HCT116 (cell line): ENCODE data around the gene SETD1A. TPM values are rescaled to one million over a fixed set of nuclear protein-coding genes. Genes with fewer than 3 reads are reported as not detected.

ENCODE experiments used
- ATAC-seq: fragments of 200-7000 bp; cut with Tn5 transposase; 2 replicates; pipeline ENCODE4 v1.9.1; 2020; ENCODE audit warnings: mild to moderate bottlenecking, moderate library complexity
- BruUV-seq: library from RNA; stranded (reverse); fragments of 400-500 nt; replicated peaks from 2 replicates; lab custom pipeline; 2021; lab: Mats Ljungman, UMichigan
- CTCF ChIA-PET: fragments of 300-600 bp; sonication (Branson Sonifier 250); formaldehyde crosslinking; loops from one replicate; lab custom pipeline; 2021; ENCODE audit warnings: antibody characterized with exemption; lab: Charles Lee
- POLR2A ChIA-PET: fragments of 300-600, 350-600 bp; sonication (Branson Sonifier 250); formaldehyde crosslinking; loops from one replicate; lab custom pipeline; 2021; ENCODE audit warnings: antibody characterized with exemption; lab: Charles Lee
- RAD21 ChIA-PET, 2 experiments: fragments of 300-600 bp; sonication (Branson Sonifier 250); formaldehyde crosslinking; loops; one replicate each; lab custom pipeline; 2023; ENCODE audit warnings: low total read pairs in 2 of 2; ENCODE audit not compliant: uncharacterized antibody in 2 of 2, unreplicated experiment in 2 of 2, low non-redundant PET in 1 of 2; lab: Charles Lee
- DNase-seq: peaks from one replicate; pipeline ENCODE4 v3.0.0-alpha.2; 2010; ENCODE audit warnings: low read depth, low spot score
- H2AFZ ChIP-seq: fragments of 200-600 bp; shearing (Covaris generic), sonication (generic); 2 replicates; pipeline ENCODE4 v1.6.1; 2017; ENCODE audit warnings: low read depth, mixed run types, mixed read lengths, antibody characterized with exemption, low read length; ENCODE audit not compliant: poor library complexity, severe bottlenecking
- H3K27ac ChIP-seq: 2 replicates; pipeline ENCODE4 v1.5.1; 2012; ENCODE audit warnings: low read depth, low read length
- H3K27me3 ChIP-seq: fragments of 200-600 bp; sonication (generic); 2 replicates; pipeline ENCODE4 v1.6.1; 2016; ENCODE audit warnings: mixed run types, low read length, mixed read lengths; ENCODE audit not compliant: insufficient read depth
- H3K36me3 ChIP-seq, 2 experiments: fragments of 200-500 bp in 1 of 2; fragments of 200-600 bp in 1 of 2; sonication (Bioruptor generic) in 1 of 2; sonication (generic) in 1 of 2; 2 replicates each; pipeline versions ENCODE4 v1.5.1 to v1.6.1; 2014 to 2016; ENCODE audit warnings: low read length in 2 of 2, inconsistent platforms in 1 of 2, mixed read lengths in 1 of 2, mixed run types in 1 of 2; ENCODE audit not compliant: insufficient read depth in 2 of 2, control insufficient read depth in 1 of 2
- H3K4me1 ChIP-seq, 2 experiments: fragments of 200-600 bp in 1 of 2; sonication (generic) in 1 of 2; 2 replicates each; pipeline versions ENCODE4 v1.5.1 to v1.6.1; 2012 to 2017; ENCODE audit warnings: low read length in 2 of 2, inconsistent platforms in 1 of 2, mild to moderate bottlenecking in 1 of 2, mixed read lengths in 1 of 2, mixed run types in 1 of 2, moderate library complexity in 1 of 2; ENCODE audit not compliant: insufficient read depth in 2 of 2, control insufficient read depth in 1 of 2
- H3K4me2 ChIP-seq: fragments of 200-600 bp; sonication (generic); 2 replicates; pipeline ENCODE4 v1.6.1; 2017; ENCODE audit warnings: mixed run types, low read length, mixed read lengths
- H3K4me3 ChIP-seq, 2 experiments: fragments of 200-600 bp in 1 of 2; sonication (generic) in 1 of 2; replicated peaks in 1 of 2; 2 replicates each; pipeline ENCODE4 v1.5.1; 2011 to 2016; ENCODE audit warnings: low read length in 2 of 2, control low read depth in 1 of 2, low read depth in 1 of 2, mild to moderate bottlenecking in 1 of 2, mixed read lengths in 1 of 2, mixed run types in 1 of 2
- H3K79me2 ChIP-seq: fragments of 200-600 bp; sonication (generic); 2 replicates; pipeline ENCODE4 v1.6.1; 2017; ENCODE audit warnings: mild to moderate bottlenecking, mixed run types, low read length, moderate library complexity, mixed read lengths; ENCODE audit not compliant: insufficient read depth
- H3K9ac ChIP-seq: fragments of 200-600 bp; sonication (generic); 2 replicates; pipeline ENCODE4 v1.6.1; 2016; ENCODE audit warnings: low read length, mixed read lengths
- H3K9me2 ChIP-seq: fragments of 200-600 bp; sonication (generic), shearing (Covaris generic); 2 replicates; pipeline ENCODE4 v1.6.1; 2017; ENCODE audit warnings: mixed run types, mild to moderate bottlenecking, moderate library complexity; ENCODE audit not compliant: insufficient read depth
- H3K9me3 ChIP-seq, 2 experiments: fragments of 200-500 bp in 1 of 2; fragments of 200-600 bp in 1 of 2; sonication (Bioruptor generic) in 1 of 2; sonication (generic) in 1 of 2; 2 replicates each; pipeline ENCODE4 v1.6.1; 2014 to 2017; ENCODE audit warnings: low read length in 2 of 2, mixed read lengths in 2 of 2, inconsistent platforms in 1 of 2, low read depth in 1 of 2, mild to moderate bottlenecking in 1 of 2, mixed run types in 1 of 2, moderate library complexity in 1 of 2; ENCODE audit not compliant: control insufficient read depth in 1 of 2, insufficient read depth in 1 of 2
- H4K20me1 ChIP-seq: fragments of 200-600 bp; sonication (generic), shearing (Covaris generic); 2 replicates; pipeline ENCODE4 v1.6.1; 2017; ENCODE audit warnings: mixed run types, mild to moderate bottlenecking, moderate library complexity; ENCODE audit not compliant: insufficient read depth
- ATF3 ChIP-seq: IDR thresholded peaks from 2 replicates; pipeline ENCODE4 v1.6.1; 2012
- CEBPB ChIP-seq: IDR thresholded peaks from 2 replicates; pipeline ENCODE4 v1.6.1; 2012; ENCODE audit warnings: low read depth
- ELF1 ChIP-seq: IDR thresholded peaks from 2 replicates; pipeline ENCODE4 v1.6.1; 2012; ENCODE audit warnings: low read depth, borderline replicate concordance
- EZH2 ChIP-seq: fragments of 200-600 bp; sonication (generic); IDR thresholded peaks from 2 replicates; pipeline ENCODE4 v1.6.1; 2017; ENCODE audit warnings: antibody characterized with exemption, mixed run types
- EZH2phosphoT487 ChIP-seq: fragments of 200-600 bp; IDR thresholded peaks from 2 replicates; pipeline ENCODE4 v1.6.1; 2018; ENCODE audit warnings: antibody characterized with exemption, borderline replicate concordance
- FOSL1 ChIP-seq: IDR thresholded peaks from 2 replicates; pipeline ENCODE4 v1.6.1; 2012; ENCODE audit warnings: low read depth
- JUND ChIP-seq: IDR thresholded peaks from 2 replicates; pipeline ENCODE4 v1.6.1; 2012
- POLR2A ChIP-seq: IDR thresholded peaks from 2 replicates; pipeline ENCODE4 v1.7.0; 2011; ENCODE audit warnings: borderline replicate concordance; ENCODE audit not compliant: insufficient read depth, insufficient read length; ENCODE audit errors: extremely low read depth
- SIN3A ChIP-seq: IDR thresholded peaks from 2 replicates; pipeline ENCODE4 v1.6.1; 2012; ENCODE audit warnings: low read depth
- SP1 ChIP-seq: IDR thresholded peaks from 2 replicates; pipeline ENCODE4 v1.6.1; 2012; ENCODE audit warnings: low read depth
- YY1 ChIP-seq: IDR thresholded peaks from 2 replicates; pipeline ENCODE4 v1.6.1; 2011; ENCODE audit warnings: low read length, low read depth, moderate library complexity, mild to moderate bottlenecking; ENCODE audit not compliant: insufficient replicate concordance; ENCODE audit errors: extremely low read depth
- ZFX ChIP-seq: fragments of 450-650 bp; IDR thresholded peaks from 2 replicates; pipeline ENCODE4 v1.6.1; 2017
- intact Hi-C: fragments of 100-400 bp; cut with micrococcal nuclease; formaldehyde crosslinking; loops from 2 replicates; pipeline ENCODE4 v1.10.0; 2022
- total RNA-seq: library from RNA; stranded (reverse); gene quantifications from one replicate; pipeline ENCODE4 v1.2.1, GENCODE V29; 2021; ENCODE audit not compliant: unreplicated experiment
- TF ChIP-seq, protein P1 (sequence below): IDR thresholded peaks from 2 replicates; pipeline ENCODE4 v1.6.1; 2012; ENCODE audit warnings: low read depth
- TF ChIP-seq, protein P2 (sequence below), 3 experiments: fragments of 200-600 bp in 1 of 3; sonication (generic) in 1 of 3; IDR thresholded peaks in 2 of 3; conservative IDR thresholded peaks in 1 of 3; 2 replicates each; pipeline ENCODE4 v1.5.1; 2012 to 2017; ENCODE audit warnings: low read depth in 2 of 3, low read length in 2 of 3, antibody characterized with exemption in 1 of 3, borderline replicate concordance in 1 of 3, control low read depth in 1 of 3, mild to moderate bottlenecking in 1 of 3, mixed read lengths in 1 of 3, mixed run types in 1 of 3, moderate library complexity in 1 of 3; ENCODE audit not compliant: insufficient read depth in 1 of 3
- TF ChIP-seq, protein P3 (sequence below): IDR thresholded peaks from 2 replicates; pipeline ENCODE4 v1.6.1; 2012

Gene SETD1A
- total RNA-seq, 1 experiment from 2014 or later, result 26.9 TPM

DNA sequence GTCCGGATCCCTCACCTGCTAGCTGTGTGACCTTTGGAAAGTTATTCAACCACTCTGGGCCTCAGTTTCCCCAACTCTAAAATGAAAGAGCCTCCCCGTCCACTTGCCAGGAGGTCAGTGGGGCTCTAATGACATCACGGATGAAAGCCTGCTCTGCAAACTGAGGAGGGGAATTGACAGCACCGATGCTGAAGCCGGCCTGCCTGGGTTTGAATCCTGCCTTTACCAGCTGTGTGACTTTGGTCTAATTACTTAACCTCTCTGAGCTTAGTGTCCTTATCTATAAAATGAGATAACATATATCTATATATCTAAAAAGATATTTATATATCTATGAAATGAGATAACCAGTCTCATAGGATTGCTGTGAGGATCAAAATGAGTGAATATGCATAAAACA, 51.0 kb downstream of the SETD1A start:
- POLR2A ChIA-PET, result no interaction called here
- ATAC-seq (no peak), DNase-seq (no peak)
- Histone ChIP-seq H3K9ac (no peak overlapping the region), H3K9me3 (no peaks in the 10 kb centered on the region), H3K4me3 (no peak overlapping the region), H3K36me3 (no peaks in the 10 kb centered on the region), H3K27me3 (peaks cover 7% of the 10 kb centered on the region; the same call in 1 of the 2 replicates), H3K4me1 (peaks cover 0 to 8% of the 10 kb centered on the region in 2 experiments; a peak in 2 of 4 replicates), H2AFZ (no peak overlapping the region), H3K27ac (no peak overlapping the region), H3K9me2 (no peaks in the 10 kb centered on the region), H3K79me2 (no peaks in the 10 kb centered on the region), H3K4me2 (peak overlapping the region; percentile 4; the same call in 1 of the 2 replicates), H4K20me1 (no peaks in the 10 kb centered on the region)
- CTCF ChIA-PET, result no interaction called here
- intact Hi-C loops, result no loop called here
- no TSS peak for BruUV-seq
- TF ChIP-seq, protein P1, sequence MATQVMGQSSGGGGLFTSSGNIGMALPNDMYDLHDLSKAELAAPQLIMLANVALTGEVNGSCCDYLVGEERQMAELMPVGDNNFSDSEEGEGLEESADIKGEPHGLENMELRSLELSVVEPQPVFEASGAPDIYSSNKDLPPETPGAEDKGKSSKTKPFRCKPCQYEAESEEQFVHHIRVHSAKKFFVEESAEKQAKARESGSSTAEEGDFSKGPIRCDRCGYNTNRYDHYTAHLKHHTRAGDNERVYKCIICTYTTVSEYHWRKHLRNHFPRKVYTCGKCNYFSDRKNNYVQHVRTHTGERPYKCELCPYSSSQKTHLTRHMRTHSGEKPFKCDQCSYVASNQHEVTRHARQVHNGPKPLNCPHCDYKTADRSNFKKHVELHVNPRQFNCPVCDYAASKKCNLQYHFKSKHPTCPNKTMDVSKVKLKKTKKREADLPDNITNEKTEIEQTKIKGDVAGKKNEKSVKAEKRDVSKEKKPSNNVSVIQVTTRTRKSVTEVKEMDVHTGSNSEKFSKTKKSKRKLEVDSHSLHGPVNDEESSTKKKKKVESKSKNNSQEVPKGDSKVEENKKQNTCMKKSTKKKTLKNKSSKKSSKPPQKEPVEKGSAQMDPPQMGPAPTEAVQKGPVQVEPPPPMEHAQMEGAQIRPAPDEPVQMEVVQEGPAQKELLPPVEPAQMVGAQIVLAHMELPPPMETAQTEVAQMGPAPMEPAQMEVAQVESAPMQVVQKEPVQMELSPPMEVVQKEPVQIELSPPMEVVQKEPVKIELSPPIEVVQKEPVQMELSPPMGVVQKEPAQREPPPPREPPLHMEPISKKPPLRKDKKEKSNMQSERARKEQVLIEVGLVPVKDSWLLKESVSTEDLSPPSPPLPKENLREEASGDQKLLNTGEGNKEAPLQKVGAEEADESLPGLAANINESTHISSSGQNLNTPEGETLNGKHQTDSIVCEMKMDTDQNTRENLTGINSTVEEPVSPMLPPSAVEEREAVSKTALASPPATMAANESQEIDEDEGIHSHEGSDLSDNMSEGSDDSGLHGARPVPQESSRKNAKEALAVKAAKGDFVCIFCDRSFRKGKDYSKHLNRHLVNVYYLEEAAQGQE, result no peak
- TF ChIP-seq, protein P2, sequence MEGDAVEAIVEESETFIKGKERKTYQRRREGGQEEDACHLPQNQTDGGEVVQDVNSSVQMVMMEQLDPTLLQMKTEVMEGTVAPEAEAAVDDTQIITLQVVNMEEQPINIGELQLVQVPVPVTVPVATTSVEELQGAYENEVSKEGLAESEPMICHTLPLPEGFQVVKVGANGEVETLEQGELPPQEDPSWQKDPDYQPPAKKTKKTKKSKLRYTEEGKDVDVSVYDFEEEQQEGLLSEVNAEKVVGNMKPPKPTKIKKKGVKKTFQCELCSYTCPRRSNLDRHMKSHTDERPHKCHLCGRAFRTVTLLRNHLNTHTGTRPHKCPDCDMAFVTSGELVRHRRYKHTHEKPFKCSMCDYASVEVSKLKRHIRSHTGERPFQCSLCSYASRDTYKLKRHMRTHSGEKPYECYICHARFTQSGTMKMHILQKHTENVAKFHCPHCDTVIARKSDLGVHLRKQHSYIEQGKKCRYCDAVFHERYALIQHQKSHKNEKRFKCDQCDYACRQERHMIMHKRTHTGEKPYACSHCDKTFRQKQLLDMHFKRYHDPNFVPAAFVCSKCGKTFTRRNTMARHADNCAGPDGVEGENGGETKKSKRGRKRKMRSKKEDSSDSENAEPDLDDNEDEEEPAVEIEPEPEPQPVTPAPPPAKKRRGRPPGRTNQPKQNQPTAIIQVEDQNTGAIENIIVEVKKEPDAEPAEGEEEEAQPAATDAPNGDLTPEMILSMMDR (IDR thresholded peaks at IDR 0.05 in 2 of 3, conservative IDR thresholded peaks at IDR 0.05 in 1 of 3; ENCODE audit: borderline replicate concordance in 1 of 3, insufficient read depth in 1 of 3, low read depth in 2 of 3, low read length in 2 of 3), result no peak
- TF ChIP-seq CEBPB (no peak), ZFX (no peak), ATF3 (no peak), EZH2phosphoT487 (no peak), FOSL1 (no peak), EZH2 (no peak), ELF1 (no peak), YY1 (no peak), JUND (no peak), SIN3A (no peak), POLR2A (no peak), SP1 (no peak)
- TF ChIP-seq, protein P3, sequence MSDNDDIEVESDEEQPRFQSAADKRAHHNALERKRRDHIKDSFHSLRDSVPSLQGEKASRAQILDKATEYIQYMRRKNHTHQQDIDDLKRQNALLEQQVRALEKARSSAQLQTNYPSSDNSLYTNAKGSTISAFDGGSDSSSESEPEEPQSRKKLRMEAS, result no peak
- RAD21 ChIA-PET, result no interaction called here
